Raji (cell line): ENCODE results near the gene EPM2A.

Experiments used
- POLR2A ChIP-seq: IDR thresholded peaks from 2 replicates; pipeline ENCODE4 v1.6.1; 2011; ENCODE audit warnings: low read depth, low read length, control low read depth; ENCODE audit not compliant: insufficient read depth

The EPM2A gene

GRCh38 chr6:145648149-145648548, 87.2 kb downstream of the EPM2A start:
- no peak for TF ChIP-seq POLR2A

DNA sequence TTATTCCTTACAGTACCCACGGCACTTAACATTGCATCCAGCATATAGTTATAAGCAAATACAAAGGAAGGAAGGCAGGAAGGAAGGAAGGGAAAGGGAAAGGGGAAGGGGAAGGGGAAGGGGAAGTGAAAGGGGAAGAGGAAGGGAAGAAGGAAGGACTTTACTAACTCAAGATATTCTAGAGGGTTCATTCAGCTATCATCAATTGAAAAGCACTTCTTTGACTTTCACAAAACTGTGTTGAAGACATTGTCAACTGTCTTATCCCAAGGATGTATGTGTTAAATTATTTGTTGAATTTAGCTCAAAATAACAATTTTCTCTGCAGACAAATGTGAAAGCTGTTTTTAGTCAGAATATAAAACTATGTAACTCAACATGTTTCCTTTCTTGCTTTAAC, 87.7 kb downstream of the EPM2A start:
- no peak for TF ChIP-seq POLR2A

- no peak for TF ChIP-seq POLR2A
Measured at GRCh38 chr6:145643760-145644159, 91.6 kb downstream of the EPM2A start.

GRCh38 chr6:145633981-145634627, 101.2 kb downstream of the EPM2A start:
- no peak for TF ChIP-seq POLR2A

GRCh38 chr6:145632971-145633370, 102.3 kb downstream of the EPM2A start:
- TF ChIP-seq POLR2A, result no peak

GRCh38 chr6:145631374-145631773, 103.9 kb downstream of the EPM2A start:
- TF ChIP-seq POLR2A, result no peak

DNA sequence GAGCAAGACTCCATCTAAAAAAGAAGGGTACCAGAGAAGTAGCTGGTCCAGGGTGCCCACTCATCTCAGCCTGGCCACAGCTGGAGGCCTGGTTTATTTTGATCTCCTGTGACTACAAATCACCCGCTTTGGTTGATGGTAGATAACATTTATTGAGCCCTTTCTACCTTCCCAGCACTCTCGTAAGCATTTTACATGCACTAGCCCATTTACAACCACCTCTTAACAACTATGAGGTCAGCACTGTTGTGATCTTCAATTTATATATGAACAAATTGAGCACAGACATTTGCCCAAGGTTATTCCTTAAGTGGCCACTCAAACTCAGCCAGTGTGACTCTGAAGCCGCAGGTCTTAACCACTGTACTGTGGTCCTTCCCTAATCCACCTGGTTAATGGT, 104.7 kb downstream of the EPM2A start:
- TF ChIP-seq POLR2A, result no peak

DNA sequence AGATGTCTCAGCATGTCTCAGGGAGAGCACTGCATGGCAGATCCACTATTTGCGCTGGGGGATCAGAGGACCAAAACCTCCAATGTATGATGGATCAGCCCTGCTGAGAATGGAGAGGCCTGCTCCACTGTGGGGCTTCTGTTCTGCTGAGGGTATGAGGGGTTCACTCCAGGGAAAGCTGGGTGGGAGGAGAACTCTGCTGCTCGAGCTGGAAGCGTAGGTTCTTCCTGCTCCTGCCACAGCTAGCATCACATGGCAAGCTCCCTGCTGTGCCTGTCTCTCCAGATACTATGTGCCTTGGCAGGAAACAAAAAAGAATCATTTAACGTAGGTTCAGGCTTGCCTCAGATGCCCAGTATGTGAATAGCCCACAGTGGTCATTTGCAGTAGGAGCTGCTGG, 105.8 kb downstream of the EPM2A start:
- TF ChIP-seq POLR2A, result no peak

DNA sequence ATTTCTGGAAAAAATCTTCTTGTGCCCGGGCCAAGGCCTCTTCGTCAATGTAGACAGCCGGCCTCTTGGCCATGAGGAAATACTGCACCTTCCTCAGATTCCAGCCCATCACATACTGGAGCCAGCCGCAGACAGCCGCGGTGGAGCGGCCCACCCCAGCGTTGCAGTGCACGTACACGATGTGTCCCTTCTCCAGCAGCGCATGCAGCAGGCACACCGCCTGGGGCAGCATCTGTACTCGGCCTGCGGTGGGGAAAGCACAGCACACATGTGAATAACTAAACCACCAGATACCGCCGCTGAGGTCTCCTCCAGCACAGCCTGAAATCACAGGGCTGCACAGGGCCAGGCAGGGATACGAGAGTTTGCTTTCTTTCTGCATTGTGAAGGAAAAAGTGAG, 107.9 kb downstream of the EPM2A start:
- no peak for TF ChIP-seq POLR2A

- TF ChIP-seq POLR2A, result no peak
Measured at GRCh38 chr6:145626857-145627256, 108.5 kb downstream of the EPM2A start.

DNA sequence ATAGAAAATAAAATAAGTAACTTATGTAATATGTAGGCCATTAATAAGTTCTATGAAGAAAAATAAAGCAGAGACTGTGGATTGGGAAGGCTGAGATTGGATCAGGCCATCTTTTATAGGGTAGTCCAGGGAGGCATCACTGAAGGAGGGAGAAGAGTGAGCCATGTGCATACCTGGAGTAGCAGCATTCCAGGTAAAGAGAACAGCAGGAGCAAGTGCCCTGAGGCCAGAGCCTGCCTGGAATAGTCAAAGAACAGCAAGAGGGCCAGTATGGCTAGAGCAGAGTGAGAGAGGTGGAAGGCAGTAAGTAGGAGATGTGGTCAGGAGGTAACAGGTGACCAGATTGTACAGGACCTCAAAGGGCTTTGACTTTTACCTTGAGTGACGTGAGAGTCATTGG, 112.1 kb downstream of the EPM2A start:
- TF ChIP-seq POLR2A, result no peak

DNA sequence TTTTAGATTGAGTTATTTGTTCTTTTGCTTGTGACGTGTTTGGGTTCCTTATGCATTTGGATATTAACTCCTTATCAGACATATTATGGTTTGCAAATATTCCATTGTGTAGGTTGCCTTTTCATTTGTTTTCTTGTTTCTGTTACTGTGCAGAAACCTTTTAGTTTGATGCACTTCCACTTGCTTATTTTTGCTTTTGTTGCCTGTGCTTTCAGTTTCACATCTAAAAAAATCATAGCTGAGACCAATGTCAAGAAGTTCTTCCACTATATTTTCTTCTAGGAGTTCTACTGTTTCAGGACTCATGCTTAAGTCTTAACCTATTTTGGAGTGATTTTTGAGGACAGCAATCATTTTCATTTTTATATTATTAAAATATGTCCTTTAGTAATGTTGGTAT, 113.5 kb downstream of the EPM2A start:
- no peak for TF ChIP-seq POLR2A

DNA sequence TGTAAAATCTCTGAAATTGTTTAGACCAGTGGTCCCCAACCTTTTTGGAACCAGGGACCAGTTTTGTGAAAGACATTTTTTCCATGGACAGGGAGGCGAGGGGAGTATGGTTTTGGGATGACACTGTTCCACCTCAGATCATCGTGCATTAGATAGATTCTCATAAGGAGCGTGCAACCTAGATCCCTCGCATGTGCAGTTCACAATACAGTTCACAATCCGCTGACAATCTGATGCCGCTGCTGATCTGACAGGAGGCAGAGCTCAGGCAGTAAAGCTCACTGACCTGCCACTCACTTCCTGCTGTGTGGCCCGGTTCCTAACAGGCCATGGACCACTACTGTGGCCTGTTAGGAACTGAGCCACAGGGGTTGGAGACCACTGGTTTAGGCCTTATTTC, 115.2 kb downstream of the EPM2A start:
- TF ChIP-seq POLR2A, result no peak

GRCh38 chr6:145609521-145609920, 125.8 kb downstream of the EPM2A start:
- no peak for TF ChIP-seq POLR2A

DNA sequence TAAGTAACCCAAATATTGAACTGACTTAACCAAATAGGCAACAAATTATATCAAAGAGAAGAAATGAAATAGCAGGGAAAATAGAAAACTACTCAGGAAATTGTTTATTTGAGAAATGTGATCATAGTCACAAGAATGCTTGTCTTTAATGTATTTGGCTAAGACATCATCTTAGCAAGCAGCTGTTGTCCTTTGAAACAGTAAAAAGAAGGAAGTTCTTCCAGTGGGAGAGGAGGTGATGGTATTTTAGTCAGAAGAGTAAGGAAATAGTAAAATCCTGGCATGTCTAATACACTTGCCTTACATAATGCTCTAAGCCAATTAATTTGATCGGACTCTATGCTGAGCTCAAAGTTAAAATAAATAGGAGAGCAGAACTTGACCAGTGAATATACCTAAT, 126.5 kb downstream of the EPM2A start:
- TF ChIP-seq POLR2A, result no peak

DNA sequence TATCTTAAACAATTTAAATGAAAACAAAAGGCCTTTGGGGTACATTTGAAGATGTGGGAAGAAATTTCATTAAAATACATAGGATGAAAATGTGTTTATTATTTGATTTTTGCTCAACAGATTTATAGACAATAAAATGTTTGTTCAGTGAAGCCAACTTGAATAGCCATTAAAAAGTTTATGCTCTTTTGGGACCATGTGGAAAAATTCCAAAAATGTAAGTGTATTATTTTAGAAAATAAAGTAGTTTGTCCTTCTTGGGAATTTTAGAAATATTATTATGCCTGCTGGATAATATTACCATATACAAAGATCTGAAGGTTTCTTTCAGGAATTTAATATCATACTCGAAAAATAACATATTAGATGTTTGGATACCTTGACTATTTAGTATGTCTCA, 131.3 kb downstream of the EPM2A start:
- no peak for TF ChIP-seq POLR2A

GRCh38 chr6:145603424-145603833, 131.9 kb downstream of the EPM2A start:
- no peak for TF ChIP-seq POLR2A
